ENCODE results near the gene BANP.

GRCh38 chr16:88019821-88020515 is 68.7 kb downstream of the BANP start:
- TF ChIP-seq EZH2 (IDR thresholded peaks at IDR 0.05; ENCODE audit: insufficient read depth, poor library complexity, severe bottlenecking): no peak
- TF ChIP-seq EZH2phosphoT487 (IDR thresholded peaks at IDR 0.05; ENCODE audit: insufficient read depth, low read depth): no peak

All from GM23248 (cell line).